KBM-7 (cell line): Measurements from ENCODE around the gene NDUFA7.
"Not testable (repeated sequence)": the region's sequence is repeated elsewhere in the genome, so short reads cannot be mapped to it uniquely, and the experiment has no call there.

Source experiments
- DNase-seq: peaks from one replicate; pipeline ENCODE4 v3.0.0-alpha.2; 2015
- in situ Hi-C: fragments of 300-500 bp; cut with MboI; formaldehyde crosslinking; loops from 2 replicates; pipeline ENCODE4 v1.14.3; 2020; ENCODE audit warnings: low sequenced_read_pairs, low pct_unique_long_range_greater_than_20kb, mixed read lengths

The NDUFA7 gene

GRCh38 chr19:8342684-8343482 is 21.7 kb upstream of the NDUFA7 start, which contains the start of gene KANK3:
Gene KANK3, minus strand, starts transcription at chr19:8343262. Its CDS starts 5,434 bp downstream, at chr19:8337828.
- in situ Hi-C loops: no loop called here
- DNase-seq: peak; percentile 89

DNA sequence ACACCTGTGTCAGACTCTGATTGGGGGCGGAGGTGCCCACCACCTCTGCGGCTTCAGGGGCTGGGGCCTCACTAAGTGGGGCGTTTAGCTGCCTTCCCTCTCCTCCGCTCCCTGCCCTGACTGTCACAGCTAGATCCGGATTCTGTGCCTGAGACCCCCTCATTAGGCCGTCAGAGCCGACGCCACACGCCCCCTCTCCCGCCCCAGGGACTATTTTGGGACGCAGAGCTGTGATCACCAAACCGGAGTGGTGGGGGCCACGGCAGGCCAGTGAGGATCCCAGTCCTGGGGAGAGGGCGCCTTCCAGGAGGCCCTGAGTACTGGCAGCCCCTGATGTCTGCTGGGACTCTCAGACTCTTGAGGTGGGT is 21.1 kb upstream of the NDUFA7 start:
- in situ Hi-C loops: no loop called here
- DNase-seq: no peak

- DNase-seq, in situ Hi-C loops: not testable (repeated sequence)
Measured at GRCh38 chr19:8341504-8341903, 20.3 kb upstream of the NDUFA7 start.

- no peak for DNase-seq
- in situ Hi-C loops: no loop called here
Measured at GRCh38 chr19:8340341-8341096, 19.3 kb upstream of the NDUFA7 start.

DNA sequence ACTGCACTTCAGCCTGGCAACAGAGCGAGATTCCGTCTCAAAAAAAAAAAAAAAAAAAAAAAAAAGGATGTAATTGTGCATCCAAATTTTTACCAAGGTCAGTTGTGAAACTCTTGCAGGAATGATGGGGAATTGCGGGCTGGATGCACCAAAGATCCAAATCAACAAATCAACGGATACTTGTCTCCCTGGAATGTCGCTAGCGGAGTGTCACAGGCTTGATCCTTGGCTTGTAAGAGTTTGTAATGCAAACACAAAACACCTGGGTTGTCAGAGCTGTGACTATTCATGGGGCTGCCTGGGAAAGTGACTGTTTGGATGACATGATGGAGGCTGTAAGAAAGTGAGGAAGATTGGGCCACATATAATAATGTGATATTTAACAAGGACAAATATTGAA is 17.7 kb upstream of the NDUFA7 start:
- DNase-seq: no peak
- in situ Hi-C loops: no loop called here

- no peak for DNase-seq
- in situ Hi-C loops: no loop called here
Measured at GRCh38 chr19:8337728-8338127, 16.6 kb upstream of the NDUFA7 start.

GRCh38 chr19:8336660-8337059 is 15.5 kb upstream of the NDUFA7 start:
- no peak for DNase-seq
- in situ Hi-C loops: no loop called here

DNA sequence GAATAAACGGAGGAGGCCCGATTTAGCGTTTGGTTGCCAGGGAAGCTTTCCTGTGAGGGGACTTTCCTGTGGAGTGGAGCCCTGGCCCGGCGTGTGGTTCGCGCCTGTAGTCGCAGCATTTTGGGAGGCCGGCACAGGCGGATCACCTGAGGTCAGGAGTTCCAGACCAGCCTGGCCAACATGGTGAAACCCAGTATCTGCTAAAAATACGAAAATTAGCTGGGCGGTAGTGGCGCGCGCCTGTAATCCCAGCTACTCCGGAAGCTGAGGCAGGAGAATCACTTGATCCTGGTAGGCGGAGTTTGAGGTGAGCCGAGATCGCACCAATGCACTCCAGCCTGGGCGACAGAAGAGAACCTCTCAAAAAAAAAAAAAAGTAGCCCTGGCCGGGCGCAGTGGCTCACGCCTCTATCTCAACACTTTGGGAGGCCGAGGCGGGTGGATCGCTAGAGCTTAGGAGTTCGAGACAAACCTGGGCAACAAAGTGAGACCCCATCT is 14.9 kb upstream of the NDUFA7 start:
- DNase-seq: no peak
- in situ Hi-C loops: no loop called here

GRCh38 chr19:8335343-8336071 is 14.3 kb upstream of the NDUFA7 start:
- no peak for DNase-seq
- in situ Hi-C loops: no loop called here

- in situ Hi-C loops: no loop called here
- no peak for DNase-seq
Measured at GRCh38 chr19:8334458-8335342, 13.5 kb upstream of the NDUFA7 start.

DNA sequence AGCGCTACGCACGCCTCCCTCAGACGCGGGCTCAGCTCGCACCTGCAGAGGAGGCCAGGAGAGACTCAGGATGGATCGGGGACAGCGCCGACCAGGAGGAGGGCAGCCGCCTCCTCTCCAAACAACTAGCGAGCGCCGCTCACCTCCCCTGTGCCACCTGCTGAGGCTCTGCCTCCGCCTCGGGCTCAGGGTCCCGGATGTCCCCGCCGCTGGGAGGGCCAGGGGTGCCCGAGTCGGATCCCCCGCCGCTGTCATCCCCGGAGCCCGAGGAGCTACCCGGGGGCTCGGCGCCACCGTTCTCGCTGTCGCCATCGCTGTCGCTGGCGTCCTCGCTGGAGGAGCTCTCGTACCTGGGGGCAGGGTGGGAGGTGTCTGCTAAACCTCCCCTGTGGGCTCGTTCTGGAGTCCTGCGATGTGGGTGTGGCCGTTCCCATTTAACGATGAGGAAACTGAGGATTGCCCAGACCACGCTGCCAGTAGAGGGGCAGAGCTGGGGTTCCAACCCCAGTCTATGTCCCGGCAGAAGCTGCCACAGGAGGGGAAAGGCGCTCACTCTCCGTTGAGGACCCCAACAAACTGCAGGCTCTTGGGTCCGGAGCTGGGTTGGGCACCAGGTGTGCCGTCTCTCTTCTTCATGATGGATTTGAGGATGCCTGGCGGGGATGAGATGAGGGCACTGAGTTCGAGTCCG is 12.7 kb upstream of the NDUFA7 start:
- in situ Hi-C loops: no loop called here
- DNase-seq: no peak

DNA sequence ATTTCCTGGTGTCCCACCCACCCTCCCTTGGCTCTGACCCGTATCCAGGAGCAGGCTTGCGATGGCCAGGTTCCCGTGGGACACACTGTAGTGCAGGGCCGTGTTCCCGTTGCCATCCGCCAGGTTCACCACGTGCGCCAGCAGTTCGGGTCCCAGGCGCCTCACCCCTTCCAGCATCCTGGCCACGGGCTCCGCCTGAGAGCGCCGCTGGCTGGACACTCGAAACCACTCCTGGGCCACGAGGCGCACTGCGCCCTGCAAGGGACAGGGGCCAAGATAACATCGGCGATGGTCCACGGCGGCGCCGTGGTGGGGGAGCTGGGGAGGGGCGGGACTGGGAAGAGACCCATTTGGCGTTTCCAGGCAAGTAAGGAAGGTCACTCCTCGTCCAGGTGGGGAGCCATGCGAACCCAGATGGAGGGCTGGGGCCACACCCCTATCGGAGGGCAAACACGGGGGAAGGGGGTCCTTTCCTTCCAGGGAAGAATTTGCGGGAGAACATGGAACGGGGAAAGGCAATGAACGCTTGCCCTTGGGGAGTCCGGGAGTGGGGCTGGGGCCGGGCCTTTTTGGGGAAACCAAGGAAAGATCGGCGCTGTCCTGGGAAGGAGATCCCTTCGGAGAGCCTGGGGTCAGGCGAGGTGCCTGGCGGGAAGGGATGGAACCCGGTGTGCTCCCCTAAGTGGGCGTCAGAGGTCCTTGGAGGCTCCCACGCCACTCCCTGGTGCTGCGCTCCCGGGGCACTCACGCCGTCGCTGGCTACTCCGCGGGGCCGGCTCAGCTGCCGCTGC is 12.0 kb upstream of the NDUFA7 start:
- in situ Hi-C loops: no loop called here
- no peak for DNase-seq

DNA sequence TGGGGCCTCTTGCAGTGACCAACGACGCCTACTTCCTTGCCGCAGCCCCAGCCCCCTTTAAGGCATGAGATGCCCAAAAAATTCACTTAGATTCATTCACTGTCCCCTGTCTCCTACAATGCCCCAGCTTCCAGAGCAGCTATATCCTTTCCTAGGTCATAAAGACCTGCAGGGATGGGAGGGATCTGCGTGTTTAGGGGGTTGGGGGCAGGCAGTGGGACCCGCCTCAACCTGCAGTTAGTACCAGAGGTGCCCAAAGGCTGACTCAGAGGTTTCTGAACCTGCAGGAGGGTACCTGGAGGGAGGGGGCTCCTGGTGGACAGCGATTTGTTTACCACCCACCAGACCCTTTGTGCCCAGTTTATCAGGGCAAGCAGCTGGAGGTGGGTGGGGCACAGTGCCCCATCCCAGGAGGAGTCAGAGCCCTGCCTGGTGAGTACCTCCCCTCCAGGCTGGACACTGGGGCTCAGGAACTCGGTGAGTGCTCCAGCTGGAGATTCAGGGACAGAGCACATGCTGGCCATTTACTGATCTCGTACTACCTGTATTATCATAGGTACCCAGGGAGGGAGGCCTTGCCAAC is 10.2 kb upstream of the NDUFA7 start:
- no peak for DNase-seq
- in situ Hi-C loops: no loop called here

DNA sequence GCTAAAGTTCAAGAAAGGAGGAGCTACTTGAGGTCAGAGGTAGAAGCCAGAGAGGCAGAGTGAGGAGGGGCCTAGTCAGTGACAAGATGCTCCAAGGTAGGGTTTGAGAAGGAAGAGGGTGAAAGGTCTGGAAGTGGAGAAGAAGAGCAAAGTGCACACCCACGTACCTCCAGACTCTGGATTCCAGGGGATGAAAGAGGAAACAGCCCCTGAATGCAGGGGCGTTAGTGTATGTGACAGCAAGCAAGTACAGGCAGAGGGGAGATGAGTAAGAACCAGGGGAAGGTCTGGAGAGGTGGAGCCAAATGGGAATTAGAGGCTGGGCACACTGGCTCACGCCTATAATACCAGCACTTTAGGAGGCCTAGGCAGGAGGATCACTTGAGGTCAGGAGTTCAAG is 8.8 kb upstream of the NDUFA7 start:
- in situ Hi-C loops: no loop called here
- DNase-seq: no peak

GRCh38 chr19:8325454-8325853 is 4.3 kb upstream of the NDUFA7 start:
- in situ Hi-C loops: no loop called here
- no peak for DNase-seq

DNA sequence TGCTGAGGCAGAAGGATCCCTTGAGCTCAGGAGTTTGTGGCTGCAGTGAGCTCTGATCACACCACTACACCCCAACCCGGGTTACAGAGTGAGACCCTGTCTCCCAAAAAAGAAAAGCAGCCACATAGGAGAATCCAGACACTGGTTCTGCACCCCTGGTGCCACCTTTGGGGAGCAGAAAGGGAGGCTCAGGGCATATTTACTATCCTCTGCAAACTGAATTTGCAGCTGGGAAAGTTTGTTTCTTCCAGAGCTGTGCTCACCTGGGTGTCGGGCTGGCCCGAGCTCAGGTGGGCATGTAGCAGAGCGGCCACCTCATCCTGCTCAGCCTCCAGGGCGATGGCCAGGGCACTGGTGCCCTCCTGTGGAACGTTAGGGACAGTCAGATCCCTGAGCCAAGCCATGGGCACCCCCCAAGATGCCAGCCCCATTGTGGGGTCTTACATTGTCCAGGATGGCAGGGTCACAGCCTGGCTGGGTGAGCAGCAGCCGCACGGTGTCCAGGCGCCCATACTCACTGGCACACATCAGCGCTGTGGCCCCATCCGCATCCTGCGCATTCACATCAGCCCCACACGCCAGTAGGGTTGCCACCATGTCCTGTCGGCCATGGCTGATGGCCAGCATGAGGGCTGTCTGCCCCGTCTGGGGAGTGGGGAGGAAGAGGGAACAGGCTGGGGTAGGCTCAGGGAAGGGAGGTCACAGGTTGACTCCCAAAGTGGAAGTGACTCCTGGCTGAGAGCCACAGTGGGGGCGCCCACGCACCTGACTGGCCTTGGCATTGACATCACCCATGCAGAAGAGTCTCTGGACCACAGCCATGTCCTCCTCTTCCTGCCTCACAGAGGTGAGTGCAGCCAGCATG is 3.2 kb upstream of the NDUFA7 start:
- in situ Hi-C loops: no loop called here
- peak; percentile 38 for DNase-seq
